Esophagus muscularis mucosa (tissue), 4 donors: ENCODE measurements around the gene NUMA1. TPM values are rescaled to one million over a fixed set of nuclear protein-coding genes. Genes with fewer than 3 reads are reported as not detected.

Experiments used
- DNase-seq: peaks from one replicate; pipeline ENCODE4 v3.0.0-alpha.2; 2017; ENCODE audit errors: extremely low spot score
- H3K27ac ChIP-seq, 4 donors: fragments of 200-600 bp; sonication (generic); replicated peaks in 1 of 4; 1 replicate in 3 of 4; 2 replicates in 1 of 4; pipeline ENCODE4 v1.5.1; 2016 to 2019; ENCODE audit warnings: mild to moderate bottlenecking in 1 of 4
- H3K27me3 ChIP-seq, 4 donors: fragments of 200-600 bp; sonication (generic); one replicate each; pipeline versions ENCODE4 v1.5.1 to v1.6.0; 2016 to 2019
- H3K36me3 ChIP-seq, 4 donors: fragments of 200-600 bp; sonication (generic); one replicate each; pipeline ENCODE4 v1.5.1; 2016 to 2019
- H3K4me1 ChIP-seq, 4 donors: fragments of 200-600 bp; sonication (generic); one replicate each; pipeline ENCODE4 v1.5.1; 2016 to 2019
- H3K4me3 ChIP-seq, 4 donors: fragments of 200-600 bp; sonication (generic); 1 replicate in 2 of 4; 2 replicates in 2 of 4; pipeline ENCODE4 v1.5.1; 2016 to 2019; ENCODE audit warnings: mild to moderate bottlenecking in 4 of 4, moderate library complexity in 1 of 4
- H3K9me3 ChIP-seq, 4 donors: fragments of 200-600 bp; sonication (generic); 1 replicate in 3 of 4; 2 replicates in 1 of 4; pipeline ENCODE4 v1.5.1; 2016 to 2019
- CTCF ChIP-seq, 3 experiments: fragments of 200-600 bp in 2 of 3; fragments of 450-650 bp in 1 of 3; sonication (generic) in 2 of 3; IDR thresholded peaks; one replicate each; pipeline ENCODE4 v1.5.1; 2017 to 2019; ENCODE audit warnings: antibody characterized with exemption in 3 of 3, mild to moderate bottlenecking in 2 of 3, moderate library complexity in 1 of 3
- EP300 ChIP-seq: sonication (generic); formaldehyde crosslinking; IDR thresholded peaks from one replicate; pipeline ENCODE4 v1.6.1; 2017; ENCODE audit warnings: antibody characterized with exemption
- POLR2A ChIP-seq: fragments of 450-650 bp; IDR thresholded peaks from one replicate; pipeline ENCODE4 v1.6.1; 2017; ENCODE audit warnings: antibody characterized with exemption, moderate library complexity, mild to moderate bottlenecking, low read depth
- POLR2AphosphoS5 ChIP-seq, 2 donors: sonication (generic); formaldehyde crosslinking; IDR thresholded peaks; one replicate each; pipeline ENCODE4 v1.6.1; 2017; ENCODE audit warnings: antibody characterized with exemption in 2 of 2
- WGBS: methylation state at CpG from one replicate; pipeline ENCODE4 v1.1.5; 2018; 5-methylcytosine and 5-hydroxymethylcytosine counted together
- intact Hi-C: fragments of 100-400 bp; cut with DNase I; formaldehyde crosslinking; loops from one replicate; pipeline ENCODE4 v1.15.1; 2023
- total RNA-seq, 4 donors: library from RNA; depleted of rRNA; stranded (reverse); fragments of >200 nt; gene quantifications; one replicate each; pipeline versions ENCODE4 v1.1.0 to v1.2.1, GENCODE V29; 2016

NUMA1 gene
- total RNA-seq, 4 donors from 2014 or later: 214 to 328 (median 272) TPM

DNA sequence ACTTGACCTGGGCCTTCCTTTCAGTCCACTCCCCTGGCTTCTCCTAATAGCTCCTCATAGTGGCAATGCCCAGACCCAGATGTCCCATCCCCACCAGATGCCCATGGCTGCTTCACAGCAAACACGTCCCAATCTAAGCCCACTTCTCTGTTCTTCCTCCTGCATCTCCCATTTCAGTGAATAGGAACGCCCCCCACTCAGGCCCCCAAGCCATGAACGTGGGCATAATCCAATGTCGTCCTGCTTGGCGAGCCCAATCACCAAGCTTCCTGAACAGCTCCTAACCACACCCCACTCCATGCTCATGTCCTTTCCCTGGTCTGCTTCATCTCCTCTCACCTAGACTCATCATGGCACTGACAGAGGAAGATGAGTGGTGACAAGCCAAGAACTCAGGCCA lies 72.8 kb downstream of the NUMA1 start:
- peaks cover 95 to 100% (median 100%) of the 10 kb centered on the region in 4 donors for H3K36me3 ChIP-seq
- H3K4me3 ChIP-seq: no peak overlapping the region
- H3K27ac ChIP-seq: peak overlapping the region in 1 of 4 donors; percentile 35
- no peak for DNase-seq
- no peaks in the 10 kb centered on the region for H3K27me3 ChIP-seq
- no peak for TF ChIP-seq EP300
- TF ChIP-seq POLR2A: no peak
- no peak for TF ChIP-seq CTCF (IDR thresholded peaks at IDR 0.05)
- intact Hi-C loops: no loop called here
- H3K9me3 ChIP-seq: no peaks in the 10 kb centered on the region
- WGBS: 71% methylated on average over 5 of the region's 5 CpGs
- peaks cover 11 to 46% (median 28%) of the 10 kb centered on the region in 4 donors for H3K4me1 ChIP-seq

DNA sequence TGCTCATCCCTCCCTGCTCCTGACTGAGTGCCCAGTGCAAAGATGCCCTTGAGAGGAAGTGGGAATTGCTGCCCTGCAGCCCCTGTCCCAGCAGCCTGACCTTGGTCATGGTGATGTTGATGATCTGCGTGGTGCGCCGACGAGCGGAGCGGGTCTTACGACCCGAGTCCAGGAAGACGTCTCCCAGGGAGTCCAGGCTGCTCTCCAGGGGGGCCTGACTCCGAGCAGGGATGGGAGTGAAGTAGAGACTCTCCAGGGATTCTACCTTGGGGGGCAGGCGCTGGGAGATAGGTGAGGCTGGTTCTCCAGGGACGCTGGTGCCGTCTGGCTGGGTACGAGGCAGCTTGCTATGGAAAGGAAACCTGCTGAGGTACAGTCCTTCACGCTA lies 73.3 kb downstream of the NUMA1 start:
- Histone ChIP-seq H3K9me3 (no peaks in the 10 kb centered on the region), H3K27ac (peak overlapping the region in 1 of 4 donors; percentile 35), H3K4me1 (peaks cover 6 to 46% (median 28%) of the 10 kb centered on the region in 4 donors), H3K36me3 (peaks cover 93 to 100% (median 99%) of the 10 kb centered on the region in 4 donors), H3K27me3 (no peaks in the 10 kb centered on the region), H3K4me3 (no peak overlapping the region)
- WGBS: 73% methylated on average over 5 of the region's 15 CpGs
- no peak for DNase-seq
- TF ChIP-seq POLR2AphosphoS5 (IDR thresholded peaks at IDR 0.05) (no peak), POLR2A (no peak), CTCF (IDR thresholded peaks at IDR 0.05) (no peak), EP300 (no peak)
- intact Hi-C loops: no loop called here

- Histone ChIP-seq H3K36me3 (peaks cover 87 to 100% (median 99%) of the 10 kb centered on the region in 4 donors), H3K9me3 (no peaks in the 10 kb centered on the region), H3K27ac (peak overlapping the region in 1 of 4 donors; percentile 23), H3K4me3 (no peak overlapping the region), H3K27me3 (no peaks in the 10 kb centered on the region), H3K4me1 (peaks cover 8 to 46% (median 28%) of the 10 kb centered on the region in 4 donors)
- no peak for DNase-seq
- TF ChIP-seq EP300 (no peak), POLR2AphosphoS5 (IDR thresholded peaks at IDR 0.05) (no peak), POLR2A (no peak)
- 83% methylated on average over 7 of the region's 8 CpGs for WGBS
- intact Hi-C loops: no loop called here
Measured at GRCh38 chr11:72006309-72007088, 73.8 kb downstream of the NUMA1 start.

GRCh38 chr11:72005347-72006260 lies 74.7 kb downstream of the NUMA1 start:
- H3K27ac ChIP-seq: peak overlapping the region; percentile 16 to 27 (median 24)
- 81% methylated on average over 15 of the region's 20 CpGs for WGBS
- intact Hi-C loops: no loop called here

DNA sequence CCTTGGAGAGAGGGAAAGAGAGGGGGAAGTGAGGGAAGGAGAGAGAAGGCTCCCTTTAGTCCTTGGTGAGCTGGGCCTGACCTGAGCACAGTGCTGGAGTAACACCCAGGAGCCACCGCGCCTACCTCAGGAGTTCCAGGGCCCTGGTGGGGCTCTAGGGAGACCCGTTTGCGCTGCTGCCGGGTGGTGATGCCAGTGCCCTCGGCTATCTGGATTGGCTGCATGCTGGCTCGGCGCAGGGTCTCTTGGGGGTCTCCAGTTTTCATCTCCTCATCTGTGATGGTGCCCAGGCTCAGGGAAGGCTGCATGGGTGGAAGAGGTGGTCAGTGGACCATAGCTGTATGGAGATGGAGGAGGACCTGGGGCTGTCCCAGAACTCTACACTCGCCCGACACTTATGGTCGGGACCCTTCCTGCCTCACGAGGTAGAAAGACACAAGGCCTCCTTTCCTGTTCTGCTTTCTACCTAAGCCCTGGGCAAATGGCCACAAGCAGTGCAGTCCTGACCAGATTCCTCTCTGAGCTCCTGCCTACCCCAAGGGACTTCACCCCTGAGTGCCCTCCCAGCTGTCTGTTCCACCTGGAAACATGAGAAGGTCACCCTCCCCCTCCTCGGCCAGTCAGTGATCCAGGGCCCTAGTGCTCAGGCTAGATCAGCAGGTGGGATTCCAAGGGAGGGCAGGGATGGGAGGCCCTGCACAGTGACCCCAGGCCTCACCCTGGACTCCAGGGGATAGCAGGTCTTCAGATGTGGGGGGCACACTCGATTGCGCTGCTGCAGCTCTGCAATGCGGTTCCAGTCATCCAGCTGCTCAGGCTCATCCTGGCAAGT lies 75.6 kb downstream of the NUMA1 start:
- peak overlapping the region in 2 of 4 donors; percentile 16 to 21 for H3K27ac ChIP-seq
- H3K9me3 ChIP-seq: no peaks in the 10 kb centered on the region
- peaks cover 14 to 52% (median 40%) of the 10 kb centered on the region in 4 donors for H3K4me1 ChIP-seq
- no peak overlapping the region for H3K4me3 ChIP-seq
- intact Hi-C loops: no loop called here
- TF ChIP-seq POLR2AphosphoS5 (IDR thresholded peaks at IDR 0.05) (no peak), EP300 (no peak), CTCF (IDR thresholded peaks at IDR 0.05) (no peak), POLR2A (no peak)
- no peak for DNase-seq
- H3K36me3 ChIP-seq: peaks cover 69 to 89% (median 87%) of the 10 kb centered on the region in 4 donors
- 88% methylated on average over 12 of the region's 16 CpGs for WGBS
- H3K27me3 ChIP-seq: no peaks in the 10 kb centered on the region

More at GRCh38 chr11:72005347-72006260, 74.7 kb downstream of the NUMA1 start:
- peaks cover 5 to 46% (median 31%) of the 10 kb centered on the region in 4 donors for H3K4me1 ChIP-seq
- TF ChIP-seq POLR2AphosphoS5 (IDR thresholded peaks at IDR 0.05) (peak in 1 of 2 donors; percentile 30), EP300 (no peak)
- DNase-seq: no peak
- H3K27me3 ChIP-seq: no peaks in the 10 kb centered on the region
- no peaks in the 10 kb centered on the region for H3K9me3 ChIP-seq
- no peak overlapping the region for H3K4me3 ChIP-seq
- peaks cover 78 to 98% (median 96%) of the 10 kb centered on the region in 4 donors for H3K36me3 ChIP-seq
